OCI-M1 (cell line): Measurements from ENCODE around the gene IL1R1.

Source experiments
- DNase-seq: peaks from one replicate; lab custom pipeline; 2025; lab: John Stamatoyannopoulos, UW

The IL1R1 gene

DNA sequence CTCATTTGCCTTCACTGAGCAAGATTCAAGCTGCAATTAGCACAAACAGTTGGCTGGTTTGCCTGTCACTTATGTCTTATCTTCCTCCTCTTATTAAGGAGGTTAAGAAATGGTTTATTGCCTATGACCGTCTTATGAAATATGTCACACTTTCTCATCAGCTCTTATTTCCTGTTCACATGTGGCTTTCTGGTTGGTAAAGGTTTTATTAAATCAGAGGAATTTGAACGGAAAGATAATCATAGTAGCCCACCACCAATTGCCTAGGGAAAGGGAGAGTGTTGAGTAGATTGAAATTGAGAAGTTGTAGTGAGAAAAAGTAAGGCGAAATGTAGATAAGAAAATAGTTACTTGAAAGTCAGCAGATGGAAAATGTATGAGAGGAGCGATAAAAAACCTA lies 4.2 kb upstream of the IL1R1 start:
- peak; percentile 70 for DNase-seq

DNA sequence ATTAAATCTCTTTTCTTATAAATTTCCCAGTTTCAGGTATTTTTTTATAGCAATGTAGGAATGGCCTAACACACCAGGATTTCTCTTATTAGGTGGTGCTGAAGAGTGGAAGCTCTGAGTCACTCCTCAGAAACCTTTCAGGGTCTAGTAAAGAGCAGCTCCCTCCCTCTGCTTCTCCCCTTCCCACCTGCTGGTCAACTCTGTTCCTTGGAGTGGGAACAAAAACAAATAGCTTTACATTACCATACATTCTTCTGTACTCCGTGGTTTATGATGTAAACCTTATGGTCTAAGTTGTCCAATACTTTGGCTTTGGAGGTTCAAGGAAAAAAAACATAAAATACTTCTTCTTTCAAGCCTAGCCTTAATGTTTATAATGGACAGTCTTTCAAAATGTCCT lies 2.7 kb upstream of the IL1R1 start:
- DNase-seq: no peak

DNA sequence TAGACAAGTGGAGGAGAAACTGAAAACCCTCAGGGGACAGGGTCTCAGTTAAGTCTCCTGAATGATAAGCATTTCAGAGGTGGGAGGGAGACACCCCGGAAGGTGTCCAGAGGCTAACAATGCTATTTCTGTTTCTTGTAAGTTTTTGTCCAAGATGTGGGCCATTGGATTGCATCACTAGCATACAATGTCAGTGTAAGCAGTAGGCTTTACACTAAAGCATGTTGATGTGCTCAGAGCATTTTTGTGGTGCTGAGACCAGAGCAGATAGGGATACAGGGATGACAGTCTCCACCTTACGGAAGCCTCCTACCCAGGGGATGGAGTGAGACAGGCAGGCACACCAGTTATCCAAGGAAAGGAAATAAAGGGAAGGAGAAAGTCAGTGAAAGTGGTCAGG lies 2.2 kb upstream of the IL1R1 start:
- no peak for DNase-seq

DNA sequence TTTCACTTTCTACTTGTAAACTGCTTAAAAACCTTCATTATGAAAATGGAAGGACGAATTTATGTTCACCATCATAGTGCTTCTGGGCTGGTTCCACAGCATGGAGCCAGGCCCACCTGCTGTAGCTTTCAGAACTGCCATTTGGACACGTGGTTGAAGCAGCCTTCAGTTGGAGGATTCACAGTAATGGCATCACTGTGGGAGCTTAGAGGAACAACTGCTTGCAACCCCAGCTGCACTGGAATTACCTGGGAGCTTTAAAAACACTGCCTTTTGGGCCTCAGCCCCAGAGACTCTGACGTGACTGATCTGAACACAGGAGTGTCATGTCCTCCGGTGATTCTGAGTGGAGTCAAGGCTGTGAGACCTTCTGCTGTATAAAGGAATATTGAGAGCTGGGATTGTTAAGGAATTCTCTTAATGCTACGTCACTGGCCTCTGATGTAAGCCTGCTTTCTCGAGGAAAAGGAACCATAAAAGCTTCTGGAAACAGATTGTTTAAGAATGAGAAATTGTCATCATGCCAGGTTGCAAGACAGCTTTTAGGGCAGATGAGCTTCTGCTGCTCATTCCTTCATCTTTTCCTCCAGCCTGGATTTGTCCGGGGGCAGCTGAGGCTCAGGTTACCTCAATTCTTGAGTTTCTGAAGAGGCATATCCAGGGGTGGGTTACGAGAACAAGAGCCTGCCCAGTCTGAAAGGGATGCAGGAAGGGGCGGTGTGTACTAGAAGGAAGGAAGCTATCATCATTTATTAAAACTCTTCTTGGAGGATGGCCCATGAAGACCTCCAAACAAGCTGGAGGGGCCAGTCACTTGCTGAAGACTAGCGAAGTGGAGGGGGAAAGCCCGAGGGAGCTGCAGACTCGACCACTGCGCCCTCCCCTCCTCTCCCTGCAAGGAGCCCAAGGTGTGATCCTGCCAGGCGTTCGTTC lies 1.3 kb upstream of the IL1R1 start:
- DNase-seq: no peak

DNA sequence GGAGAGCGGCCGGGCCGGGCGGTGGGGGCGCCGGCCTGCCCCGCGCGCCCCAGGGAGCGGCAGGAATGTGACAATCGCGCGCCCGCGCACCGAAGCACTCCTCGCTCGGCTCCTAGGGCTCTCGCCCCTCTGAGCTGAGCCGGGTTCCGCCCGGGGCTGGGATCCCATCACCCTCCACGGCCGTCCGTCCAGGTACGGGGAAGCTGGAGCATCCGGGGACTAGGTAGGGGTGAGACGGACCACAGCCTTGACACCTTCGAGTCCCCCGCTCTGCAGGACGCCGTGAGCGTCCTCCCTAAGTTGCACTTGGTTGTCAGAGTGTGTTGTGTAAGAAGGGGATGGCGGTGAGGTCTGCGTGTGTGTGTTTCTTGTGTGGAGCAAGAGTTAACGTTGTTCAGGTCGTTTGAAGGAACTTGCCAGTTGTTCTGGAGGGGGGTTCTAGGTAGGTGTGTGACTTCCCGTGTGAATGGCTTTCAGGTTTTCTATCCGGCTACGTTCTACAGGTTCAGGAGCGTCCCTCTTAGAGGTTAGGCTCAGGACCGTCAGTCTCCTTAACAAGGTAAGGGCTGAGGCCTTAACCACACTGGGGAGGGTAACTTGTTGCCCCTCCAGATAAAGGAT lies 393 bp downstream of the IL1R1 start:
- DNase-seq: no peak

DNA sequence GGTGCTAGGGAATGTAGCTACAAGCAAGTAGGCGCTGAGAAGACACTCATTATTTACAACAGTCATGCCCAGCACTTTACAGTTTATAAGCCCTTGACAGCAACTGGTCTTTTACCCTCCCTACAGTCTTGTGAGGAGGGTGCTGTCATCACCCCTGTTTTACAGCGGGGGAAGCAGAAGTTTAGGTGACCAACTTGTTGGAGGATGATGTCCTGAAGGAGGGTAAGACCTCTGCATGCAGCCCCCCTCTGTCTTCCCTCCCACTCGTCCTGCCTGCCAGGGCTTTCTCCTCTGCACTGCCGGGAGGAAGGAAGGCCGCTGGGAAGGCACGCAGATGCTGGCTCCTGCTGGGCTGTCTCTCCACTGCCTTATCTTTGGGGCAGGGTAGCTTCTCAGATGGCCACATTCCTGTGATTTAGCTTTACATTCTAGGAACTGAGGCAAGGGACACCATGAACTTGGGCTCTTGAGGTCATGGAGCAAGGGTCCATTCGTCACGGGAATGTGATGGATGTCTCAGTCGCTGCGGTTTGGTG lies 972 bp downstream of the IL1R1 start:
- DNase-seq: no peak

DNA sequence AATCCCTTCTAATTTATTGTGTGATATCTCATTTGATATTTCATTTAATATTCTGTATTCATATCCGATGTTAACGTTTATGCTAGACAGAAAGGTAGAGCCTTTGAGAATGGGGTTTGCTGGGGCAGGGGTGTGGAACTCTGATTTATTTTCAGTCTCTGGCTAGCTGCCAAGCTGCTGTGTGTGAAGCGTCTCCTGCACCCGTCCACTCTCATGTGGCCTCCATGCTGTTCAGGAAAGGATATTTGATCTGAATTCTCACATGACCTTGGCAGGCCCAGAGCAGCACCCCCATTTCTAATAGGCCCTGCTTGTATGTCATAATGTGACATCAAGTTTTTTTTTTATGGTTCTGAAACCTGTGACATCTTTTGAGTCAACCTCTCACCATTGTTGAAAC lies 1.6 kb downstream of the IL1R1 start:
- DNase-seq: no peak

DNA sequence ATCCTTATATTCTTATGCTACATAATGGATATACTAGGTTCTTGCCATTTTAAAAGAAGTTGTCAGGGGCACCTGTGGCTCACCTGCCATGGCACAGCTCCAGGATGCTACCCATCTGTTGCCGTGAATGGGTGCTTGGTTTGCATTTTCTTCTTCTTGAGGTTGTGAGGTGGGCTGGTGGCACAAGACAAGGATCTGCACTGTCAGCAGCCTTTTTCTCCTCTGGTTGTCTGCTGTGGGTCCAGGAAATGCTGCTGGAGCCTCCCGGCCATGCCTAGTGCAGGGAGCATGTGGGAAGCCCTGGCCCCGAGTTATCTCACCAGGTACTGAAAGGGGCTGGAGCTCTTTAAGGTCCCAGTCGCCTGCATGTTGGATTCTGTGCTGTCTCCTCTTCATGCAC lies 2.6 kb downstream of the IL1R1 start:
- no peak for DNase-seq

DNA sequence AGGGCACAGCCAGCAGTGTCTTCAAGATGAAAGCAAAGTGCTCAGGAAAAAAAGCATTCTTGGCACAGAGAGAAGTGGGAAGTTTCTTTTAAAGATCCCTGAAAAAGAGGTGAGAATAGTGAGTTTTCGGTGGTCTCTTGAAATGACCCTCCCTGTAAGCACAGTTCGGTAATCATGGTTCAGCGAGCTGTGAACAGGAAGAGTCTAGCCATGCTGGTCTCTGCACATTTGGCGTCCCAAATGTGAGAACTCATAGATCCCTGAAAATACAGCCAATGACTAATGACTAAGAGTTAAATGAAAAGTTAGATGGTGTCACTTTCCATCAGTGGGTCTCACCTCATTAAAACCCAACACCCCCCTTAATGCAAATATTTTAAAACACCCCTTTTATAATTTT lies 3.4 kb downstream of the IL1R1 start:
- no peak for DNase-seq

DNA sequence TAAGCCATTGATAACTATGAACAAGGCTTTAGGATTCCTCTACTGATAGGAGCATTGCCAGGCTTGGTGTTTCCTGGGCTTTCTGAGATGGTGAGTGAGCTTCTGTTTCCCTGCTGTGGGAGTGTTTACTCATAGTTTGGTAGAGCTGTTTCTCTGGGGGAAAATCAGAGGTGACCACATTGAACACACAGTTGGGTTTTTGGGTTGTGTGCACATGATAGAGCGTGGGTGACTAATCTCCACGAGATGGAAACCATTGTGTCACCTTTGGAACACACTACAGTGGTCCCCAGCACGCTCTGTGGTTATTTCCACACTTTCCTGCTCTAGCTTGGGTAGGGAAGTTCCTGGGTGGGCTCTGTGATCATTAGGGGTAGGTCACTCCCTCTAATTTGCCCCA lies 5.4 kb downstream of the IL1R1 start:
- no peak for DNase-seq

DNA sequence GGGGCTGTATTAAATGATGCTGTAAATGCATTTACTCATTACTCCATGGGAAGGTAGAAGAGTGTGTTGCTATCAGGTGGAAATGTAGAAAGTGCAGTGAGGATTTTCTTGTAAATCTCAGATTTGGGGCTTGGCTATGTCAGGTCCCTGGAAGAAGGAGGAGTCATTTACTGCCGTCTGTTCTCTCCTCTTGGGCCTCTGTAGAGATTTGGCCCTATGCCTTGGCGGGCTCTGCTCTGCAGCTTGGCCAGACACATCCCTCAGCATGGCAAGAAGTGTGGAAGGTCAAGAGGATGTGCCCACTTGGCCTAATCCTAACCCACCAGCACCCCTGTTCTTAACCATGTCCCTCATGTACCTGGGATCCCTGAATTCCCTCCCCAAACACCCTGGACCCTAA lies 6.7 kb downstream of the IL1R1 start:
- no peak for DNase-seq

DNA sequence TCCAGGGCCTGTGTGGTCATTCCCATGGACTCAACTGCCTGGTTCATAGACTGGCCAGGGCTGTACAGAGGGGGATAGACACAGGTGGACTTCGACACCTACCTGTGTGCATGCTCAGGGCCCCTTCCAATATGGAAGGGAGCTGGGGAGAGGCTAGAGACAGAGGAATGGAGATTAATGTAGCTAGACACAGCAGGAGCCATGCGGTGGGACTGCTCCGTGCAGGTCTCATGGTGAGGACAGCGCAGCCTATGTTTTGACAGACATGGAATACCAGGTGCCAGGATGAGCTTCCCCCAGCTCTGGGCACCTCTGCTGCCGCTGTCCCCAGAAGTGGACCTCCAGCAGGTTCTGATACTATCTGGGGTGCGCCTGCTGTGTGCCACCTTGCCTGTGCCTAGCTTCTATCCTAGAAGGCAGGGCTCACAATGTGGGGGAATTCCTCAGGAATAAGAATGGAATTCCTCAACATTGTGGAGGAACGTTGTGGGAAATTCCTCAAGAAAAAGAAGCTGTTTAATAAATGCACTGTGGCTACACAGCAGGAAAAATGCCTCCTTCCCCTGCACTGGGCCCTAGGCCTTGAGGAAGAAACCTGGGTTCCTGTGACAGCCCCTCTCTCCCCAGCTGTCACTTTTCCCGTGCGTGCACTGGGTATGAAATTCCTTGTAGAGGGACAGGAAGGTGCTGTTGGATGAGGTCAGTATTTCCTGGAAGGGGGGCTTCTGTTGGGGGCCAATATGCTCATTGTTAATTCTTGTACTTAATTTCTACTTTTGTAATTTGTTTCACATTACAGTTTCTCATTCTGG lies 7.3 kb downstream of the IL1R1 start:
- no peak for DNase-seq

DNA sequence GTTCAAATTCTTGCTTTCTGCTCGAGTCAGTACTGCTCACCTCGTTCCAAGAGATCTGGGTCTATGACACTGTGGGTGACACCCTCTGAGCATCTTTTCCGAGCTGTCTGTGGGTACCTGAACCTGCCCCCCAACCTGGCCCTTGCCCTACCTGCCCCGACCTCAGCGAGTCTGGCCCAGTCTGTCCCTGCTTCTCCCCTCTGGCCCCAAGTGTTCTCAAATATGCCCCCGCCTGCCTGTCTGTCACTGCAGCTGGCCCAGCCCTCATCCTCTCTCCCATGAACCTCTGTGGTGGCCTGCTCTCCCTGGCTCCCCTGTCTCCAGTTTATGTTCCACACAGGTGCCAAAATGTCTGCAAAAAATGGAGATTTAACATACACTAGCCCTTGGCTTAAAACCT lies 11.8 kb downstream of the IL1R1 start:
- DNase-seq: no peak

DNA sequence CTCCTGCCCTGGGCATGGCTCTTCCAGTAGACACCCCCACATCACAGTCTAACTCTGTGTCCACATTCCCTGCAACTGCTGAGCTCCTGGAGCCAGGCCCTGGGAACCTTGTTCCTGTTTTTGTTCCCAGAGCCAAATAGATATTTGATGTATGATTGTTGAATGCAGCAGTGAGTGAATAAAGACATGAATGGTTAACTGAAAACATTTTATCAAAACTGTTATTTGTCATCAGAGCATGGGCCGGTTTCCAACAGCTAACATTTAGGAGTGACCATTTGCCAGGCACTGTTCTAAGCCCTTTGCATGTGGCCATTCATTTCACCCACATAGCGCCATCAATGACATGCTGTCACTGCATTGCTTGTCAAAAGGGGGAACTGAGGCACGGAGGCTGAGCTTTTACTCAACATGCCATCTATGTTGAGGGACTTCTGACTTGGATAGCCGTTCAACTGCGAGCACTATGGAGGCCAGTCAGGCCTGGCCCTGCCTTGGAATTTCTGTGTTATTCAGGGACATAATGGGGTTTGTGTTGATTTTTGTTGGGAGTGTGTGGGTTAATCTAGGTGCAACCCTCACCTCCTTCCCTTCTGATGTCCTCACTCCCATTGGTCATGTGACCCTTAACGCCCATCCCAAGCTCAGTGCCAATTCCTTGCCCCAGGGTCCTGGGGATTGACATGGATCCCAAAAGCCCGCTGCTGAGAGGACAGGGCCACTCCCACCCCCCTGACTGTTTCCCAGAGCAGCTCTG lies 12.6 kb downstream of the IL1R1 start:
- no peak for DNase-seq

DNA sequence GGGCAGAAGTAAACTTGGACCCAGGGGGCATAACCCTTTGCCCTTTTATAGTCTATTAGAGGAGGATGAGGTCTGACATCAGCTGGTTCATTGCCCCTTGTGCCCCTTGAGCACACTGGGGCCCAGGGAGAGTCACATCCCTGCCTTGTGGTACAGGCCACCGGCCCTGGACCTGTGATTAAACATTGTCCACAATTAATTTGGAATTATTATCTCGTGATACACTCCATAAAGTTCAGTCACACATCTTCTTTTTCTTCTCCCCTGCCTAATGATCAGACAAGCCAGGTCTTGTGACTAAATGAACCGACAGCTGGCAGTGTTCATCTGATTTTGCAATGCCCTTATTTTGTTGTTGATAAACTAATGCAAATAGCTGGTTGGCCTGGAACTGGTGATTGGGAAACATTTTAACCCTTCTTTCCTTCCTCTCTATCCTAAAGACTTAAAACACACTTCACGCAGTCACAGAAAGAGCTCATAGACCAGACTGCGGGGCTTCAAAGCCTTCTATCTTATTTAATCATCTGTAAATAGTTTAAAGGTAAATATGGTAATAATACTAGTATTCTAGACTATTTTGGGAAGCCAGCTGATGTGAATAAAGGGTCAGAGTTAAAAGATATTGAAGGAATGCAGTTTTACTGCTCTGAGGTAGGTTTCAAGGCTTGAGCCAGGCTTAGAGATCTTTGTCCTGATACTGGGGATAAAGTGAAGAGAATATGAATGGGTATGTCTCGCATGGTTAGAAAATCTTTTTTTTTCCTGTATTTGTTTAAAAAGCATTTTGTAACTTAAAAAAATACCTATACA lies 13.4 kb downstream of the IL1R1 start:
- no peak for DNase-seq

DNA sequence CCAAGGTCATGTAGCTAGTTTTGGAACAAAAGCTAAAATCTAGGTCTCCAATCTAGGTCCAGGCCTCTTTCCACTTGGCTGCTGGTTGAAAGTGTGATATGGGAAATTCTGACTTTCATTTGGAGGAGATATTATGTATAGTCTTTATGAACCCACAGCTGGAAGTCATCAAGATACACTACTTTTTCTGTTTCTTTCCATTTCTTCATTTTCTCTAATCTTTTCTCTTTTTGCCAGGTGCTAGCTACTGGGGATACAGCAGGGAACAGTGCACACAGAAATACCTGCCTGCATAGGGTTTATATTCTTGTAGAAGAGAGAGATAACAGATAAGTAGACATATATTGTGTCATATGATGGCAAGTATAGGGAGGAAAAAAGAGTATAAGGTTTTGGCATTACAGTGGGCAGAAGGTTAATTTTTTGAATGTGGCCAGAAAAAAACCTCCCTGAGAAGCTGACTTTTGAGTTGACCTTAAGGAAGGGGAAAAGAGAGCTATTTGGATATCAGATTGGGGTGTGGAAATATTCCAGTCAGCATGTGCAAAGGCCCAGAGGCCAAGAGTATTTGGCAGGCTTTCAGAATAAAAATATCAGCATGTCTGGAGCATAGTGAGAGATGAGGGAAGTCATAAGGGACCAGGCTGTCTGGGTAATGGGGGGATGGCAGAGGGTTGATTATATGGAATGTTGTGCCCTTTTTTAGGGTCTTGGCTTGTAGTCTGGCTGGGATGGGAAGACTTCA lies 15.6 kb downstream of the IL1R1 start:
- DNase-seq: no peak

DNA sequence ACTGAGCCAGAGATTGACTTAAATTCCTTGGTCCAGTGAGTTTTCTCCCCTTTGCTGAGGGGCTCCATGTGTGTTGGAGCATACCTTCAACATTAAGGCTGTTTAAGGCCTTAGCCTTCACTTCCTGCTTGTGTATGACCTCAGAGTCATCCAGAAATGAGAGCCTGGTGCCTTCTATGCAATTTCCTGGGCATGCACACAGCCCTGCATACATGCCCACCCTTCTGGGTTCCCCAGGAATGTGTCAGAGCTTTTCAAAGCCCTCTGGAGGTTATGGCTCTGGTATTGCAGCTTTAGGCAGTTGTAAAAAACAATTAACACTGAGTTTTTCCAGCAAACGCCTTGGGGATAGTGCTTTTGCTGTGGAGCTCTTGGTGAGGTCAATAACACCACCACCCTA lies 16.7 kb downstream of the IL1R1 start:
- DNase-seq: no peak

DNA sequence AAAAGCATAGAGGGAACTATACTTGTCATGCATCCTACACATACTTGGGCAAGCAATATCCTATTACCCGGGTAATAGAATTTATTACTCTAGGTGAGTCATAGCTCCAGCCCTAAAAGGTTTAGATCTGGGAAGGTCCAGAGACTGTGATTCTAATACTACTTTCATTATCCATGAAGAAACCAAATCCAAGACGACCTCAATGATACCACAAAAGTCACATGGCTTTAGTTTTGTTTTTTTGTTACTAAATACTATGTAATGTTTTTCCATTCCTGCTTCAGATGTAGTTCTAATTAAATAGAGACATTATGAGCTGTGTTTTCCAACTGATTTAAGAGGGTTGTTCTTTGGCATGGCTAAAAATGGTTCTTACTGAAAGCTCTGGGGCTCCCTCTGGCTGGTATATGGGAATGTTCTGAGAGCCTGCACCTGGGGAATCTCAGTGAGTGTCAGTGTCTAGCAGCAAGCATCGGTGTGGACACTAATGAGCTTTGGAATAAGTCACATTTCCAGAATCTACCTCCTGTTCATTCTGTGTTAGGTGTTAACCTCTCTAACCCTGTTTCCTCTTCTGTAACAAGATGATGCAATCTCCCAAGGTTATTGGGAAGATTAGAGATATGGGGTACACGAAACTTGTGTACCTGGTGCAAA lies 23.8 kb downstream of the IL1R1 start:
- DNase-seq: peak; percentile 53

DNA sequence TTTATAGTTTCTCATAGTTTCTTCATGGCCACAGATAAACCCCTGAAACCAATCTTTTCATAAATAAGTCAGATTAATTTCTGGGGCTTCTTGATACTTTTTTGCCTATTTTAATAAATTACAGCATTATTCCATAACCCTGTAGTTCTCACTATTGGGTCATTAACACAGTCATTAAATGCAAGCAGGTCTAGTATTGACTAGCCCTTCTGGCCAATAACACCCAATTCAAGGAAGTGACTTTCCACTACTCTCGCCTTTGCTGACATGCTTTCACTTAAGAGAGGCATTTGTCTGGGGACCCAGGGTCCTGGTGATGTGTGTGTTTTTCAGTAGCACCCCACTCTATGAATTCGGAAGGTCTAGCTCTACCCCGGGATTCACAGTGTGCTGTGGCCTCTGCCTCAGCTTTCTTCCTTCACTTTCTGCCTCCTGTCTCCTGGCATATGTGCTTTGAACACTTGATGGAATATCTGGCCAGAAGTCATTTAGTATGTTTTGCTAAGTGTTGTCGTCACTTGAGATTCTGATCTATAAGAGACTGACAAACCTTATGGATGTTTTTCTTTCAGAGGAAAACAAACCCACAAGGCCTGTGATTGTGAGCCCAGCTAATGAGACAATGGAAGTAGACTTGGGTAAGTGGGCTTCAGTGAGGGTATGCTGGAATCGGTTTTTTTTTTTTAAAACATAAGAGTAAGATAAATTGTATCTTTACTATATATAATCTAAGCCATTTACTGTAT lies 25.7 kb downstream of the IL1R1 start:
- DNase-seq: no peak
